Measurements from ENCODE around the gene ZNF280A.
A peak's percentile ranks its signal among the peaks of the same experiment; 100 is the strongest.
"Not testable (repeated sequence)": the region's sequence is repeated elsewhere in the genome, so short reads cannot be mapped to it uniquely, and the experiment has no call there.

The ZNF280A gene

DNA sequence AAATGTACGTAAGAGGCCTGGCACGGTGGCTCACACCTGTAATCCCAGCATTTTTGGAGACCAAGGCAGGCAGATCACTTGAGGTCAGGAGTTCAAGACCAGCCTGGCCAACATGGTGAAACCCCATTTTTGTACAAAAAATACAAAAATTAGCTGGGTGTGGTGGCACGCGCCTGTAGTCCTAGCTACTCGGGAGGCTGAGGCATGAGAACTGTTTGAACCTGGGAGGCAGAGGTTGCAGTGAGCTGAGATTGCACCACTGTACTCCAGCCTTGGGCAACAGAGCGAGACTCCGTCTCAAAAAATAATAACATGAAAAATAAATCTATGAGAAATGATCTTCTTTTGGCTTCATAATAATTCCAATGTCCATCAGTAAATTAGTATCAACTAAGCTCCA is 9.2 kb downstream of the ZNF280A start:
- DNase-seq (ENCODE audit: low spot score): not testable (repeated sequence)

DNA sequence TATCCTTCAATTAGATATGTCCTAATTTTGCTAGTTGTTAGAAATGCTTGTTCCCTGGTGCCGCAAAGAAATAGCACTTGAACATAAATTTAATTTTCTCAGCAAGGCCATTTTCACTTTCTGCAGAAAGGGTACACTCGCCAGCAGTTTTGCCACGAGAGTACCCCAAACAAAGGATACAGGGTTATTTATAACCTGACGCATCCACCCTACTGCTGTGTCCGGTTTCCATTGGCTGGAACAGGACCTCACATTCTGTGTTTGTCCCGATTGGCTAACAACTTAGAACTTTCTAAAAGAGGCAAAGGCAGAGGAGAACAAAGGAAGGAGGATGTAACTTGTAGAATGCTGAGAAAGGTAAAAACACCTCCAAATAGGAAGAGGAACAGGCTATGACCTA is 10.2 kb downstream of the ZNF280A start:
- DNase-seq (ENCODE audit: low spot score): not testable (repeated sequence)

GRCh38 chr22:22508274-22509176 is 11.5 kb downstream of the ZNF280A start, which contains the start of gene ZNF280B:
TSS of gene ZNF280B (minus strand) at chr22:22508742. CDS start at chr22:22489398, 19,344 bp downstream.
- peak; percentile 95 for DNase-seq (ENCODE audit: low spot score)

GRCh38 chr22:22507743-22508273 is 12.3 kb downstream of the ZNF280A start:
- DNase-seq (ENCODE audit: low spot score): peak; percentile 10

GRCh38 chr22:22506736-22507135 is 13.3 kb downstream of the ZNF280A start:
- DNase-seq (ENCODE audit: low spot score): no peak

DNA sequence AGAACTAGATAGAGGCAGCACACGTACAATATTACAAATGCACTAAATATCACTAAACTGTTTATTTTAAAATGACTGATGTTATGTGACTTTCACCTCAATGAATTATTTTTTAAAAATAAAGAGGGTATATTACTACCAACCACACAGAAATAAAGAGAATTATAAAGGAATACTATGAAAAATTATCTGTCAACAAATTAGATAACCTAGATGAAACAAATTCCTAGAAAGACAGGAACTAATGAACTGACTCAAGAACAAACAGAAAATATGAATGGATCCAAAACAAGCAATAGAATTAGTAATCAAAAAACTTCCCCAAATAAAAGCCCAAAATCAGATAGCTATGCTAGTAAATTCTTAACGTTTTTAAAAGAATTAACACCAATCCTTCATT is 21.8 kb downstream of the ZNF280A start:
- DNase-seq (ENCODE audit: low spot score): no peak

DNA sequence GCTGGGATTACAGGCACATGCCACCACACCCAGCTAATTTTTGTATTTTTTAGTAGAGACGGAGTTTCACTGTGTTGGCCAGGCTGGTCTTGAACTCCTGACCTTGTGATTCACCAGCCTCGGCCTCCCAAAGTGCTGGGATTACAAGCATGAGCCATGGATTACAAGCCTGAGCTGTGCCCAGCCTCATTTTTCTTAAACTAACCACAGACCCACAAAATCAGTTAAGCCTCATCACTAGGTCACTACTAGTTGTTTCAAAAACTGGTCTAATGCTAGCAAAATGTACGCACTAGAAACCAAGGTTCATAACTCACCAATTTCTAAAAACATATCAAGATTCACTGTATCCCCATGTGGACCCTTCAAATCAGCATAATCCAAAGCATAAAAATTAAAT is 28.5 kb downstream of the ZNF280A start:
- DNase-seq (ENCODE audit: low spot score): not testable (repeated sequence)

DNA sequence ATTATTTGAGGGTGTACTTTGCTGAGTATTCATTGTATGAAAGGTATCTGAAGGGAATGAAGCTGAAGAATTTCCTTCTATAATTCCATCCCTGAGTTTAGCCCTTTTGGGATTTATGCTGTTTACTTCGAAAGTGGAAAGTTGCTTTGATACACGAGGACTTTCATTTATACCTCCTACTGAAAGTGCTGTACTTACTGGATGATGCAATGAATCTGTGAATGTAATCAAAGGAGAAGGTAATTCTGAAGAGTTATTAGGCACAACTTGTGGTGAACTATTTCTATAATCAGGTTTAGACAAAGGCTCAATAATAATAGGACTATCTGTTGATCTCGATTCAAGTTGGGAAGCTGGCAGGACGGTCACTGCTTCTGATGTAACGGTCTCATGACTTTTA is 31.3 kb downstream of the ZNF280A start:
- DNase-seq (ENCODE audit: low spot score): no peak

GRCh38 chr22:22487869-22488597 is 32.0 kb downstream of the ZNF280A start:
- no peak for DNase-seq (ENCODE audit: low spot score)

- no peak for DNase-seq (ENCODE audit: low spot score)
Observed at GRCh38 chr22:22487059-22487458, 33.0 kb downstream of the ZNF280A start.

GRCh38 chr22:22486132-22486899 is 33.8 kb downstream of the ZNF280A start:
- DNase-seq (ENCODE audit: low spot score): no peak

DNA sequence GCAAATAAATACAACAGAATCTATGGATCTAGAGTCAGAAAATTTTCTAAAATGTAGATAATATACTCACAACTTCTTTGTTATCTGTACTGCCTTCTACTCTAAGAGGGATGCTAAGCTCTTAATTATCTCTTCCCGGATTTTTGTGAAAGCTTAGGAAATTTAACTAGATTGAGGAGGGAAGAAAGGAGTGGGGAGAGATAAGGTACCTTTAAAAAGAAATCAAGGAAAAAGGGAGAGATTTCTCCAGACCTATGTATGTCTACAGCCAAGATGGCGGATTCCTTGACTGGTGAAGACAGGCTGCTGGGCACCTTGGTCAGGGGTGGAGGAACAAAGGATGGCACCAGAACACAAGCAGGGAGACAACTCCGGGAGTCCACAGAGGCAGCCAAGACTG is 34.5 kb downstream of the ZNF280A start:
- no peak for DNase-seq (ENCODE audit: low spot score)

GRCh38 chr22:22484023-22484422 is 36.0 kb downstream of the ZNF280A start:
- DNase-seq (ENCODE audit: low spot score): no peak

- DNase-seq (ENCODE audit: low spot score): no peak
Observed at GRCh38 chr22:22480940-22481339, 39.1 kb downstream of the ZNF280A start.

- DNase-seq (ENCODE audit: low spot score): no peak
Observed at GRCh38 chr22:22479999-22480532, 40.0 kb downstream of the ZNF280A start.

DNA sequence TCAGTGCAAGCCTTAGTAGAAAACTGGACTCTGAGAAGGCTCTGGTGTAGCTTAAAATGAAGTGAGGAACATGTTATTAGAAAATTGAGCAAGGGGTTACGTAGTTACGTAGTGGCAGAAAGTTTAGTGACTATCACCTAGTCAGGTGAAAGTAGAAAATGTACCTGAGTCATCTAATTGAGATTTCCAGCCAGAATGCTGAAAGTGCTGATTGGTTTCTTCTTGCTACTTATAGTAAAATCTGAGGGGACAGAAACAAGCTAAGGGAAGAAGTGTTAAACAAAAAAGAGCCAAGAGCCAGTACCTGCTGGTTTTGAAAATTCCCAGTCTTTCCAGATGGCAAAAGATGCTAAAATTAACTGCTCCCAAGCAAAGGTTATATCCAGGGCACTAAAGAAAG is 41.0 kb downstream of the ZNF280A start:
- DNase-seq (ENCODE audit: low spot score): no peak

DNA sequence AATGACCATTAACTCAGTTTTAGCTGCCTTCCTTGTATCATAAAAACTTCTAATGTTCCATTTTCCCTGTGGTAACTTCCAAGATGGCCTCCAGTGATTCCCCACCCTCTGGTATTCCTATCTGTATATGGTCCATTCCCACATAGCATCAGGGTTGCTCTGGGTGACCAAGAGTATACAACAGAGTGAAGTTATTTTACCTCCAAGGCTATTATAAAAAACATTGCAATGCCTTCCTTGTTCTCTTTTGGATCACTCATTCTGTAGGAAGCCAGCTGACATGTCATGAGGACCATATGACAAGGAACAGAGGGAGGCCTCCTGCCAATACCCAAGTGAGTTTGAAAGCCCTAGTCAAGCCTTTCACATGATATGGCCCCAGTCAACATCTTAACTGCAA is 41.6 kb downstream of the ZNF280A start:
- DNase-seq (ENCODE audit: low spot score): no peak

GRCh38 chr22:22474733-22475132 is 45.3 kb downstream of the ZNF280A start:
- peak; percentile 17 for DNase-seq (ENCODE audit: low spot score)

- not testable (repeated sequence) for DNase-seq (ENCODE audit: low spot score)
Observed at GRCh38 chr22:22471104-22471503, 49.0 kb downstream of the ZNF280A start.

- no peak for DNase-seq (ENCODE audit: low spot score)
Observed at GRCh38 chr22:22469527-22469926, 50.5 kb downstream of the ZNF280A start.

GRCh38 chr22:22468794-22469469 is 51.1 kb downstream of the ZNF280A start:
- not testable (repeated sequence) for DNase-seq (ENCODE audit: low spot score)

Data from iPS-NIHi11 (cell line).